Naive thymus-derived CD4-positive, alpha-beta T cell (primary cell): Measurements from ENCODE around the gene SLC6A16. TPM values are rescaled to one million over a fixed set of nuclear protein-coding genes. Genes with fewer than 3 reads are reported as not detected.

Experiments used
- ATAC-seq: fragments of 150-1000 bp; cut with Tn5 transposase; 2 replicates; pipeline ENCODE4 v1.10.0; 2021; ENCODE audit warnings: mild to moderate bottlenecking, moderate library complexity
- CTCF ChIA-PET: fragments of 350-600 bp; sonication (Branson Sonifier 250); formaldehyde crosslinking; loops from one replicate; lab custom pipeline; 2021; ENCODE audit warnings: antibody characterized with exemption; lab: Charles Lee
- POLR2A ChIA-PET: fragments of 350-600 bp; sonication (Branson Sonifier 250); formaldehyde crosslinking; loops from one replicate; lab custom pipeline; 2021; ENCODE audit warnings: antibody characterized with exemption, inconsistent platforms; lab: Charles Lee
- DNase-seq, 9 donors: peaks; one replicate each; pipeline versions ENCODE4 v3.0.0 to v3.0.0-alpha.2; 2020 to 2022; ENCODE audit warnings: mixed read lengths in 1 of 9
- H3K27ac ChIP-seq: one replicate; pipeline ENCODE4 v1.7.0; 2013; ENCODE audit warnings: mild to moderate bottlenecking, low read depth, low read length, moderate library complexity
- H3K27me3 ChIP-seq, 2 donors: one replicate each; pipeline ENCODE4 v1.7.0; 2013; ENCODE audit warnings: low read length in 2 of 2, mild to moderate bottlenecking in 2 of 2, moderate library complexity in 2 of 2; ENCODE audit not compliant: control insufficient read depth in 2 of 2, insufficient read depth in 2 of 2
- H3K36me3 ChIP-seq, 3 experiments: 1 replicate in 2 of 3; 2 replicates in 1 of 3; pipeline ENCODE4 v1.7.0; 2013; ENCODE audit warnings: low read length in 3 of 3, mild to moderate bottlenecking in 3 of 3, moderate library complexity in 1 of 3; ENCODE audit not compliant: insufficient read depth in 3 of 3, control insufficient read depth in 2 of 3
- H3K4me1 ChIP-seq, 2 donors: one replicate each; pipeline ENCODE4 v1.7.0; 2013; ENCODE audit warnings: low read length in 2 of 2, mild to moderate bottlenecking in 2 of 2, moderate library complexity in 1 of 2; ENCODE audit not compliant: control insufficient read depth in 2 of 2, insufficient read depth in 2 of 2
- H3K4me3 ChIP-seq: 2 replicates; pipeline ENCODE4 v1.7.0; 2013; ENCODE audit warnings: mild to moderate bottlenecking, low read length
- H3K9me3 ChIP-seq, 3 experiments: 1 replicate in 2 of 3; 2 replicates in 1 of 3; pipeline ENCODE4 v1.7.0; 2013; ENCODE audit warnings: low read length in 3 of 3; ENCODE audit not compliant: control insufficient read depth in 2 of 3
- H3K27ac Mint-ChIP-seq, 9 donors: one replicate each; pipeline ENCODE4 v1.8.0; 2020 to 2022; ENCODE audit warnings: mixed read lengths in 9 of 9, mild to moderate bottlenecking in 8 of 9, moderate library complexity in 5 of 9, inconsistent platforms in 2 of 9
- H3K27me3 Mint-ChIP-seq, 5 donors: one replicate each; pipeline ENCODE4 v1.8.0; 2021 to 2022; ENCODE audit warnings: mixed read lengths in 5 of 5, mild to moderate bottlenecking in 1 of 5
- H3K36me3 Mint-ChIP-seq, 5 donors: one replicate each; pipeline ENCODE4 v1.8.0; 2020 to 2022; ENCODE audit warnings: mixed read lengths in 5 of 5, mild to moderate bottlenecking in 3 of 5, inconsistent platforms in 1 of 5
- H3K4me1 Mint-ChIP-seq, 7 donors: one replicate each; pipeline ENCODE4 v1.8.0; 2020 to 2022; ENCODE audit warnings: mixed read lengths in 7 of 7, mild to moderate bottlenecking in 3 of 7, inconsistent platforms in 1 of 7
- H3K4me3 Mint-ChIP-seq, 10 donors: one replicate each; pipeline ENCODE4 v1.8.0; 2020 to 2022; ENCODE audit warnings: mild to moderate bottlenecking in 10 of 10, mixed read lengths in 10 of 10, moderate library complexity in 6 of 10, inconsistent platforms in 2 of 10
- H3K9me3 Mint-ChIP-seq, 11 donors: one replicate each; pipeline ENCODE4 v1.8.0; 2020 to 2022; ENCODE audit warnings: mixed read lengths in 11 of 11, mild to moderate bottlenecking in 4 of 11, inconsistent platforms in 1 of 11, moderate library complexity in 1 of 11
- intact Hi-C, 2 donors: fragments of 100-400 bp; cut with micrococcal nuclease; formaldehyde crosslinking; loops; one replicate each; pipeline ENCODE4 v1.15.1; 2023
- polyA plus RNA-seq, 2 donors: library from polyadenylated mRNA; unstranded; fragments of 300-500 nt; fragmentation: Illumina TruSeq; gene quantifications; one replicate each; pipeline ENCODE4 v1.2.3, GENCODE V29; 2021
- total RNA-seq, 6 experiments: library from RNA in 5 of 6; stranded (reverse) in 5 of 6; gene quantifications; 1 replicate in 5 of 6; 2 replicates in 1 of 6; pipeline ENCODE4 v1.2.3 and lab custom pipeline; 2021 to 2026

SLC6A16 gene
- total and polyA plus RNA-seq, 7 experiments from 2014 or later: 1.6 to 6.1 (median 4.1) TPM

DNA sequence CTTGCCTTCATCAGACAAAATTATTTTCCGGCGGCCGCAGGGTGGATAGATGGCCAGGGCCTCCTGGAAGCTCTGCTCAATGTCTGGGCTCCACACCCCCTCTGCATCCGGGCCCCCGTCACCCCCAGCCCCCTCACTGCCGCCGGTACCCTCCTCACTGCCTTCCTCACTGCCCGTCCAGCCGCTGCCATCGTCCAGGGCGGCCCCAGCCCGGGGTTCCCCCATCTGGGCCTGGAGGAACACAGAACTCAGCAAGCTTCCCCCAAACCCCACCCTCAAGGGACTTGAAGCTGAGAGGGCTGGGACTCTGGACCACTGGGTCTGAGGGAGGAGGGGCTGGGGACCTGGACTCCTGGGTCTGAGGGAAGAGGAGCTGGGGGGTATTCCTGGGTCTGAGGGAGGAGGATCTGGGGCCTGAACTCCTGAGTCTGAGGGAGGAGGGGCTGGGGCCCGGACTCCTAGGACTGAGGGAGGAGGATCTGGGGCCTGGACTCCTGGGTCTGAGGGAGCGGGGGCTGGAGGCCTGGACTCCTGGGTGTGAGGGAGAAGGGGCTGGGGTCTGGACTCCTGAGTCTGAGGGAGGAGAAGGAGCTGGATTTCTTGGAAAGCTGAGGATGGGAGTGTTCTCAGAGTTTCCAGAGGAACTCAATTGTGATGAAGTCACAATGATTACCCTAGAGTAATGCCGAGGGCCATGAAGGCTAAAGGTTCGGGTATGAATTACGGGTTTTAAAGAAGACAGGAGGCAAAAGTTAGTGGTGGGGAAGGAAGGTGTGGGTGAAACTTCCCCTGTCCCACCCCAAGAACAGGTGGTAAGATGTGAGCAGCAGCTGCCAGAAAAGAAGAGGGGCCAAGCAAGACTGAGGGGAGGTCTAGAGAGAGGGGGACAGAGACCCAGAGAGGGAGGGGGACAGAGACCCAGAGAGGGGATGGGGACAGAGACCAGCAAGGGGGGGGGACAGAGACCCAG lies 35.1 kb upstream of the SLC6A16 start:
- Histone ChIP-seq H3K9me3 (no peaks in the 10 kb centered on the region), H3K4me3 (no peak overlapping the region), H3K36me3 (no peaks in the 10 kb centered on the region), H3K27me3 (peaks cover 5 to 15% of the 10 kb centered on the region in 2 donors), H3K4me1 (peaks cover 11 to 34% of the 10 kb centered on the region in 2 donors), H3K27ac (no peak overlapping the region)
- intact Hi-C loops: loop anchor here in 1 of 2 donors (5.0 kb wide), 1 partner anchor 58 kb away; no protein-coding TSS in a partner anchor
- ChIA-PET CTCF (no interaction called here), POLR2A (interaction anchor here (0.6 to 1.3 kb wide), 4 partner anchors 26 to 276 kb away, joined by 3 to 7 read pairs (median 4); no protein-coding TSS in a partner anchor)
- Mint-ChIP-seq H3K36me3 (no peaks in the 10 kb centered on the region), H3K4me1 (peaks cover 5 to 37% (median 27%) of the 10 kb centered on the region in 7 donors), H3K9me3 (peaks cover 0 to 2% (median 0%) of the 10 kb centered on the region in 11 donors), H3K27me3 (peaks cover 0 to 51% (median 13%) of the 10 kb centered on the region in 5 donors), H3K27ac (peak overlapping the region in 3 of 9 donors; percentile 7 to 38 (median 17)), H3K4me3 (peak overlapping the region in 3 of 10 donors; percentile 33 to 58 (median 44))
- ATAC-seq (no peak), DNase-seq (no peak)

DNA sequence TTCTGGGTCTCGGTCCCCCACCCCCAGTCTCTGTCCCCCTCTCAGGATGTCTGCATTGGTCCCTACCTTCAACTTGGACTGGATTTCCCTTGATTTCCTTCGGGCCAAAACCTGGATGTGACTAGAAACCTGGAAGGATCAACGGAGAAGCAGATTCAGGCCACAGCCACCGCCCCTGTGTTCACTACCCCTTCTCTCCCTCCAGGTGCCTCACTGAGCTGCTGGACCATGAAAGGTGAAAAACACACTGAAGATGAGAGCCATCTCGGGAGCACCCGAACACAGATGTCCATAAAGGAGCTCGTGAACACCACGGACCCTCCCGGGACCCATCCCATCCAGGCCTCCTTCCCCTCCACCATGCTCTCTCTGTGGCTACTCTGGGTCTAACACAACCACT lies 32.2 kb upstream of the SLC6A16 start:
- peaks cover 0 to 55% (median 9%) of the 10 kb centered on the region in 5 donors for H3K27me3 Mint-ChIP-seq

DNA sequence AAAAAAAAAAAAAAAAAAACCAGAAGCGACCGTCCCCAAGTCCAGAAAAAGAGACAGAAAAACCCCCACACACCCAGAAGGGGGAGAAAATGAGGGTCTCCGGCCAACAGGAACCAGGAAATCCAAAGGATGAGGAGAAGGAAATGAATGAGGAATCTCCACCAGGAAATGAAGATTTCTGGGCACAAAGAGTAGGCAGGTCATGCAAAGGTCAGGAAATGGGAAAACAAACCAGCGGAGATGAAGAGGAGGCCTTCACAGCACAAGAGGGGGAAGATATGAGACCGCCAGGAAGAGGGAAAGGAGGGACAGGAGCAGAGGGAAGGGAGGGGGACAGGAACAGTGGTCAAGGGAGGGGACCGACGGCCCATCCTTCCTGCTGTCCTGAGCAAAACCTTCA lies 31.4 kb upstream of the SLC6A16 start:
- H3K27me3 ChIP-seq: no peaks in the 10 kb centered on the region
- peak overlapping the region in 1 of 9 donors; percentile 31 for H3K27ac Mint-ChIP-seq

More for the DNA sequence above, 32.2 kb upstream of the SLC6A16 start:
- Mint-ChIP-seq H3K4me3 (no peak overlapping the region), H3K36me3 (no peaks in the 10 kb centered on the region), H3K27ac (peak overlapping the region in 1 of 9 donors; percentile 31), H3K4me1 (peaks cover 4 to 36% (median 27%) of the 10 kb centered on the region in 7 donors), H3K9me3 (no peaks in the 10 kb centered on the region)
- Histone ChIP-seq H3K4me1 (peaks cover 0 to 13% of the 10 kb centered on the region in 2 donors), H3K9me3 (no peaks in the 10 kb centered on the region), H3K36me3 (no peaks in the 10 kb centered on the region), H3K4me3 (no peak overlapping the region), H3K27ac (no peak overlapping the region), H3K27me3 (no peaks in the 10 kb centered on the region)
- CTCF ChIA-PET: no interaction called here
- no peak for ATAC-seq
- DNase-seq: no peak
- intact Hi-C loops: no loop called here
- POLR2A ChIA-PET: no interaction called here

DNA sequence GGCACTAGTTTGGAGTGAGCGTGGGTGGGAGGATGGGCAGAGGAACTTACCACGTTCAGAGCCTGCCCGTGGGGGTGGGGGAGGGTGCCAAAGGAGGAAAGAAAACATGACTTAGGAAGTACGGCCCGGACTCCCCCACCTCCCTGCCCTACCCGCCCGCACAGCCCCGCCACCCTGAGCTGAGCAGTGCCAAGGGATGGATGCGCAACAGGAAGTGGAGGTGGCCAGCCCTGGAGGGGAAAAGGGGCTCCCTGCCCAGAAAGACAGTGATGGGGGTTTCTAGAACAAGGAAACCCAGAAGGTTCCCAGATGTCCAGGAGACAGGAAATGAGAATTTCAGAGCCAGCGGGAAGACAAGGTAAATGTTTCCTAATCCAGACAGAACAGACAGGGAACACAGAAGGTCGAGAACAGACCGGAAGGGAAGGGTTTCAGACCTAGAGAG lies 30.9 kb upstream of the SLC6A16 start:
- H3K27me3 Mint-ChIP-seq: peaks cover 0 to 53% (median 9%) of the 10 kb centered on the region in 5 donors
- H3K4me3 Mint-ChIP-seq: peak overlapping the region in 2 of 10 donors; percentile 6 to 15
- POLR2A ChIA-PET: no interaction called here

More for the DNA sequence above, 31.4 kb upstream of the SLC6A16 start:
- no peak for ATAC-seq
- H3K4me1 ChIP-seq: peaks cover 0 to 6% of the 10 kb centered on the region in 2 donors
- Mint-ChIP-seq H3K36me3 (no peaks in the 10 kb centered on the region), H3K4me3 (no peak overlapping the region), H3K27me3 (peaks cover 0 to 55% (median 9%) of the 10 kb centered on the region in 5 donors), H3K4me1 (peaks cover 0 to 31% (median 27%) of the 10 kb centered on the region in 7 donors), H3K9me3 (no peaks in the 10 kb centered on the region)
- H3K4me3 ChIP-seq: no peak overlapping the region
- ChIA-PET CTCF (no interaction called here), POLR2A (no interaction called here)
- no peak for DNase-seq
- H3K27ac ChIP-seq: no peak overlapping the region
- H3K9me3 ChIP-seq: no peaks in the 10 kb centered on the region
- H3K36me3 ChIP-seq: no peaks in the 10 kb centered on the region
- intact Hi-C loops: no loop called here

DNA sequence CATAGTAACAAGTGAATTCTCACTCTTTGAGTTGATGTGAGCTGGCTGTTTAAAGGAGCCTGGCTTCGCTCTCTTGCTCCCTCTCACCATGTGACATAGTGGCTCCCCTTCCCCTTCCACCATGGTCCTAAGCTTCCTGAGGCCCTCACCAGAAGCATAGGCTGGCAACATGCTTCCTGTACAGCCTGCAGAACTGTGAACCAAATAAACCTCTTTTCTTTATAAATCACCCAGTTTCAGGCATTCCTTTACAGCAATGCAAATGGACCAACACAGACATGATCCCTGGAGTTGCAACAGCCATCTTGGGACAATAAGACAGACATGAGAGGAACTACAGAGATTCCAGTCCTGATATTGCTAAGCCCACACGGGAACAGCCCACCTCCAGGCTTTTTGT lies 24.6 kb upstream of the SLC6A16 start:
- H3K9me3 ChIP-seq: no peaks in the 10 kb centered on the region
- no peaks in the 10 kb centered on the region for H3K36me3 ChIP-seq
- peaks cover 0 to 8% (median 0%) of the 10 kb centered on the region in 5 donors for H3K36me3 Mint-ChIP-seq
- no peaks in the 10 kb centered on the region for H3K27me3 ChIP-seq
- H3K27ac Mint-ChIP-seq: no peak overlapping the region
- no peak overlapping the region for H3K4me3 Mint-ChIP-seq
- intact Hi-C loops: no loop called here
- H3K4me1 Mint-ChIP-seq: peaks cover 0 to 16% (median 0%) of the 10 kb centered on the region in 7 donors
- DNase-seq (no peak), ATAC-seq (no peak)
- CTCF ChIA-PET: no interaction called here
- no peak overlapping the region for H3K4me3 ChIP-seq
- H3K4me1 ChIP-seq: no peaks in the 10 kb centered on the region
- no peak overlapping the region for H3K27ac ChIP-seq
- H3K27me3 Mint-ChIP-seq: peaks cover 0 to 14% (median under 1%) of the 10 kb centered on the region in 5 donors
- H3K9me3 Mint-ChIP-seq: peaks cover 0 to 3% (median 0%) of the 10 kb centered on the region in 11 donors
- POLR2A ChIA-PET: interaction anchor here (0.6 kb wide), 1 partner anchor 1123 kb away, joined by 3 read pairs; no protein-coding TSS in a partner anchor

More for the DNA sequence above, 30.9 kb upstream of the SLC6A16 start:
- Histone ChIP-seq H3K27me3 (no peaks in the 10 kb centered on the region), H3K4me3 (no peak overlapping the region), H3K9me3 (no peaks in the 10 kb centered on the region), H3K36me3 (no peaks in the 10 kb centered on the region), H3K27ac (no peak overlapping the region), H3K4me1 (peaks cover 0 to 6% of the 10 kb centered on the region in 2 donors)
- DNase-seq (no peak), ATAC-seq (no peak)
- no peak overlapping the region for H3K27ac Mint-ChIP-seq
- H3K4me1 Mint-ChIP-seq: peaks cover 0 to 27% (median 22%) of the 10 kb centered on the region in 7 donors
- no peaks in the 10 kb centered on the region for H3K9me3 Mint-ChIP-seq
- CTCF ChIA-PET: no interaction called here
- intact Hi-C loops: no loop called here
- peaks cover 0 to 1% (median 0%) of the 10 kb centered on the region in 5 donors for H3K36me3 Mint-ChIP-seq

DNA sequence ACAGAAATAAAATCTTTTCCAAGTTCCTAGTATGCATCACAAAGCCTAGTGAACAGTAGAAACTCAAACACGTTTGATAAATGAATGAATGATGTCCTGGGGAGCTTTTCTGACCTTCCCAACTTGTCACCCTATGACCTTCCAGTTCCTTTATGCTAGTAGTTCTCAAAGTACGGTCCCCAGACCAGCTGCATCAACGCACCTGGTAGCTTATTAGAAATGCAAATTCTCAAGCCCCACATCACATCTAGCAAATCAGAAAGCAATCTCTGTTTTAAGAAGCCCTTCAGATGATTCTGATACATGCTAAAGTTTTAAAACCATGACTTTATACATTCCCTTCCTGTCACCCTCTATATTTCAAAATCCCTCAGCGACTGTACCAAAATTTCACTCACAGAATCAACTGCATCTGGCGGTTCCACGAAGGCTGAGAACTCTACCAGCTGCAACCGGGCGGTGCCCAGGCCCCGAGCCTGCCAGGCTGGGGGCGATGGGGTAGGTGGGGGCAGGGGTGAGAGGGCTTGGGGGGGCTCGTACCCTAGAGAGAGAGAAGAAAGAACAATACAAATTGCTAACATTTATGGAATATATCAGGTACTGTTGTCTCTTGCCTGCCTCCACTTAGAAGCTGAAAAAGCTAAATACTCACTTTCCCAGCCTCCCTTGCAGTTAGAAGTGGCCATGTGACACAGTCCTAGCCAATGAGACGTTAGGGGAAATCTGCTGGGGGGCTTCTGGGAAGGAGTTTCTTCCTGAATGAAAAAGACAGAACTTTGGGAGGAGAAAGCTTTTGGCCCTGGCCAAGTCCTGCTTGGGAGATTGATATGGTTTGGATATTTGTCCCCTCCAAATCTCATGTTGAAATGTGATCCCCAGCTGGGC lies 23.6 kb upstream of the SLC6A16 start:
- H3K9me3 ChIP-seq: no peaks in the 10 kb centered on the region
- no peaks in the 10 kb centered on the region for H3K4me1 ChIP-seq
- intact Hi-C loops: no loop called here
- no peaks in the 10 kb centered on the region for H3K27me3 ChIP-seq
- POLR2A ChIA-PET: interaction anchor here (0.6 kb wide), 1 partner anchor 1124 kb away, joined by 3 read pairs; no protein-coding TSS in a partner anchor
- Mint-ChIP-seq H3K4me3 (no peak overlapping the region), H3K27ac (no peak overlapping the region), H3K4me1 (peaks cover 0 to 17% (median 0%) of the 10 kb centered on the region in 7 donors), H3K9me3 (peaks cover 0 to 3% (median 0%) of the 10 kb centered on the region in 11 donors), H3K27me3 (peaks cover 0 to 9% (median 0%) of the 10 kb centered on the region in 5 donors), H3K36me3 (peaks cover 0 to 9% (median 0%) of the 10 kb centered on the region in 5 donors)
- no peak overlapping the region for H3K4me3 ChIP-seq
- DNase-seq: no peak
- no peaks in the 10 kb centered on the region for H3K36me3 ChIP-seq
- no peak overlapping the region for H3K27ac ChIP-seq
- no peak for ATAC-seq
- CTCF ChIA-PET: interaction anchor here (0.6 to 0.9 kb wide), 2 partner anchors 17 to 33 kb away, joined by 3 read pairs; no protein-coding TSS in a partner anchor
